ENCODE results near the gene PRSS27. TPM values are rescaled to one million over a fixed set of nuclear protein-coding genes. Genes with fewer than 3 reads are reported as not detected.

The PRSS27 gene
- total RNA-seq, 2 donors from 2014 or later: 0.83 to 1.4 TPM

DNA sequence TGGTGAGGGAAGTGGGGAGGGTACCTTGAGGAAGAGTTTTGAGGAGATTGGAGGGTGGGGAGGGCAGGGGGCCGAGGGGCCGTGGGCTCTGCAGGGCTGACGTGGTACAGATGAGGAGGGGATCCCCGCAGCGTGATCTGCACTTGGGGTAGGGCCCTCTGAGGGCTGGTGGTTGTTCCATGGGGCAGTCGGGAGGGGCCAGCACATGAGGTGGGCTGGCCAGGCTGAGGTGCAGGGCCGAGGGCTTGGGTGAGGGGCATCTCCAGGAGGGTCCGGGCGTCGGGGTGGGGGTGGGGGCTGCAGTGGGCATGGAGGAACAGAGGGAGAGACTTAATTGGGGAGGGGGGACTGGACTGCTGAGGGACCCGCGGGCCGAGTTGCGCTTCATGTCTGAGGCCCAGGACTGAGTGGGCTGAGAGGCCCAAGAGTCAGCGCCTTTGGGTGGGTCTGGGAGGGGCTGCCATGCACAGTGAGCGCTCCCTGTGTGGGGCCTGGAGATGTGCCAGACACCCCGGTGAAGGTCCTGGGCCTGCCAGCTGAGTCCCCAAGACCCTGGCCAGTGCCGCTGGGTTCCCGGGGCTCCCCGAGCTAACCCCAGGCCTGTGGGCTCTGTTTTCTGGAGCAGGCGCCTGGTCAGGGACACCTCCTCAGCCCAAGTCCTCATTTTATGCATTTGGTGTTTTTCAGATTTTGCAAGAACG is 13.3 kb downstream of the PRSS27 start:
- H3K4me3 Mint-ChIP-seq: no peak overlapping the region
- no peak overlapping the region for H3K27ac Mint-ChIP-seq
- H3K4me1 Mint-ChIP-seq: no peaks in the 10 kb centered on the region
- ATAC-seq (no peak), DNase-seq (no peak)
- no peaks in the 10 kb centered on the region for H3K27me3 Mint-ChIP-seq
- H3K36me3 Mint-ChIP-seq (ENCODE audit: low read depth): no peaks in the 10 kb centered on the region
- no peaks in the 10 kb centered on the region for H3K9me3 ChIP-seq (ENCODE audit: control insufficient read depth, low read length, poor library complexity, severe bottlenecking)

DNA sequence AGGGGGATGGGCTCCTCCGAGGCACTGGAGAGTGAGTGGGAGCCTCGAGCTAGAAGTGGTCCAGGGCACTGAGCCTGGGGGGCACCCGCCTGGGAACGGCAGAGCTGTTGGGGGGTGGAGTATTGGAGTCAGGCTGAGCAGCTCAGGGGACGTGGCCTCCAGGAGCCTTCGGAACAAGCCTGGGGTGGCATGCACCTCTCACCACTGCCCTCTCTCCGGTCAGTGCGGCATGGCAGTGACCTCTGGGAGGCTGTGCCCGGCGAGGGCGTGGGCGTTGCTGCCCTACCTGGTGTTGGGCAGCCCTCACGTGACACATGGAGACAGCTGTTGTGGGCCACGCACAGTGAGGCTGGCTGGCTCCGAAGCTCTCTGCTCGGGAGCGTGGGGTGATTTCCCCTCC is 13.9 kb downstream of the PRSS27 start:
- no peak overlapping the region for H3K4me3 Mint-ChIP-seq
- no peaks in the 10 kb centered on the region for H3K4me1 Mint-ChIP-seq
- no peaks in the 10 kb centered on the region for H3K27me3 Mint-ChIP-seq
- DNase-seq (no peak), ATAC-seq (no peak)
- H3K9me3 ChIP-seq (ENCODE audit: control insufficient read depth, low read length, poor library complexity, severe bottlenecking): no peaks in the 10 kb centered on the region
- H3K36me3 Mint-ChIP-seq (ENCODE audit: low read depth): no peaks in the 10 kb centered on the region
- no peak overlapping the region for H3K27ac Mint-ChIP-seq

GRCh38 chr16:2705351-2705750 is 14.7 kb downstream of the PRSS27 start:
- H3K27ac Mint-ChIP-seq: no peak overlapping the region
- no peak for DNase-seq
- H3K9me3 ChIP-seq (ENCODE audit: control insufficient read depth, low read length, poor library complexity, severe bottlenecking): no peaks in the 10 kb centered on the region
- H3K4me1 Mint-ChIP-seq: no peaks in the 10 kb centered on the region
- no peak for ATAC-seq
- no peaks in the 10 kb centered on the region for H3K36me3 Mint-ChIP-seq (ENCODE audit: low read depth)
- no peaks in the 10 kb centered on the region for H3K27me3 Mint-ChIP-seq
- no peak overlapping the region for H3K4me3 Mint-ChIP-seq

DNA sequence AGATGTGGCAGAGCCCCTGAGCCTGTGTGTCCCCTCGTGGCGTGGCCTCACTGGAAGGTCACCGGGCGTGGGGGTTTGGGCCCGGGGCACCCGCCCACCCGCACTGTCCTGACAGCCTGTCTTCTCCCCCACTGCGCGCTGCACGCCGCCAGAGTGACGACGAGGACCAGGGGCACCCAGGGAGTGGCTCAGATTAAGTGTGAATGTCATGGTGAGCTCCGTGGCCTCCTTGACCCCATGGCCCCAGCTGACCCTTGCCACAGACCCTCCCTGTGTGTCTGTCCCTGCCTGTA is 15.1 kb downstream of the PRSS27 start:
- no peaks in the 10 kb centered on the region for H3K4me1 Mint-ChIP-seq
- H3K36me3 Mint-ChIP-seq (ENCODE audit: low read depth): no peaks in the 10 kb centered on the region

GRCh38 chr16:2704166-2704982 is 15.7 kb downstream of the PRSS27 start:
- DNase-seq: no peak
- ATAC-seq: no peak
- H3K4me3 Mint-ChIP-seq: no peak overlapping the region
- no peaks in the 10 kb centered on the region for H3K27me3 Mint-ChIP-seq
- no peaks in the 10 kb centered on the region for H3K4me1 Mint-ChIP-seq
- no peak overlapping the region for H3K27ac Mint-ChIP-seq
- H3K36me3 Mint-ChIP-seq (ENCODE audit: low read depth): no peaks in the 10 kb centered on the region
- no peaks in the 10 kb centered on the region for H3K9me3 ChIP-seq (ENCODE audit: control insufficient read depth, low read length, poor library complexity, severe bottlenecking)

More for the DNA sequence above, 15.1 kb downstream of the PRSS27 start:
- DNase-seq (no peak), ATAC-seq (no peak)
- no peaks in the 10 kb centered on the region for H3K27me3 Mint-ChIP-seq
- H3K27ac Mint-ChIP-seq: no peak overlapping the region
- H3K9me3 ChIP-seq (ENCODE audit: control insufficient read depth, low read length, poor library complexity, severe bottlenecking): no peaks in the 10 kb centered on the region
- H3K4me3 Mint-ChIP-seq: no peak overlapping the region

- no peak overlapping the region for H3K27ac Mint-ChIP-seq
- DNase-seq: no peak
- H3K27me3 Mint-ChIP-seq: no peaks in the 10 kb centered on the region
- H3K4me3 Mint-ChIP-seq: no peak overlapping the region
- H3K36me3 Mint-ChIP-seq (ENCODE audit: low read depth): peaks cover under 1% of the 10 kb centered on the region
- no peaks in the 10 kb centered on the region for H3K4me1 Mint-ChIP-seq
- ATAC-seq: no peak
- no peaks in the 10 kb centered on the region for H3K9me3 ChIP-seq (ENCODE audit: control insufficient read depth, low read length, poor library complexity, severe bottlenecking)
These were observed 16.9 kb downstream of the PRSS27 start for GRCh38 chr16:2702871-2703745.

DNA sequence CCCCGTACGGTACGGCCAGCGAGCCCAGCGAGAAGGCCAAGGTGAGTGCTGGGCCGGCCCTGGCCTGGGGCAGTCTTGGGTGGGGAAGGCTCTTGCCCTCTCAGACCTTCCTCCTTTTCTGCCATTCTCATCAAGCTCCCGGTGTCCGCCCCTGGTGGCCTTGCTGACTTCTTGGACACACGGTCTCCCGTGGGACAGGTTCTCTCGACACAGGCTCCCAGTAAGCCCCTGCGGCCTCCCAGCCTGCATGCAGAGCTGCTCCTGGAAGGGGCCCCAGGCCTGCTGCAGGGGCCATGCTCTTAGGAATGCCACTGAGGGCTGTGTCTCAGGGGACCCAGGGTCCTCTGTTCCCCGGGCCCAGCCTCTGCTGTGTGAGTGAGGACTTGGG is 17.6 kb downstream of the PRSS27 start:
- Mint-ChIP-seq H3K4me1 (no peaks in the 10 kb centered on the region), H3K4me3 (no peak overlapping the region), H3K27ac (no peak overlapping the region), H3K27me3 (no peaks in the 10 kb centered on the region), H3K36me3 (ENCODE audit: low read depth) (peaks cover 2% of the 10 kb centered on the region)
- no peaks in the 10 kb centered on the region for H3K9me3 ChIP-seq (ENCODE audit: control insufficient read depth, low read length, poor library complexity, severe bottlenecking)
- DNase-seq (no peak), ATAC-seq (no peak)

DNA sequence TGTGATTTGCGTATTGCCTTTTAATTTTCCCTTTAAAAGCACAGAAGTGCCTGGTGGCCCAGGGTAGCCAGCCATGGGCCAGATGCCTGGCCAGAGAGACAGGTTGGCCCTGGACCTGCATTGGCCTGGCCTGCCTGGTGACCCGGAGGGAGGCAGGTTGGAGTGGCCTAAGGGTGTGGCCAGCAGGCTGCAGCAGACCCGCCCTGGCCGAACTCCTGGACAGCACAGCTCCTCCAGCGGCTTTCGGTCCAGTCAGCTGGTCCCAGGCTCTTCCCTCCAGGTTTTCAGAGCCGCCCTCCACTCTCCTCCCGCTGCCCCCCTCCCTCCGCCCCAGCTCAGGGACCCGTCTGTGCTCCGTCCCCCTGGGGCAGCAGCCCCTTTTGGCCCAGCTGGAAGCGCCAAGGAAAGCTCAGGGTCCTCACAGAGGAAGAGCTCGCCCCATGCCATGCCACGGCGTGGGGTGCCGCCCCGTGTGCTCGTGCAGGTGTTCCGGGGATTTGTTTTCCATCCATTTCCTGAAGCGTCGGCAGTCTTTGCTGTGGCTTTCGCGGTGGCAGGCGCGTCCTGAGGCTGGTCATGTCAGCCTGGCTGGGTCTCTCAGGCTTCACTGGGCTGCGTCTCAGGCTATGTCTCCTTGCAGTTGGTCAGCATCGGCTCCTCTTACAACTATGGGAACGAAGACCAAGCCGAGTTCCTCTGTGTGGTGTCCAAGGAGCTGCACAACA is 18.1 kb downstream of the PRSS27 start:
- ATAC-seq: no peak
- Mint-ChIP-seq H3K36me3 (ENCODE audit: low read depth) (peaks cover 4% of the 10 kb centered on the region), H3K27ac (no peak overlapping the region), H3K27me3 (no peaks in the 10 kb centered on the region), H3K4me1 (no peaks in the 10 kb centered on the region), H3K4me3 (no peak overlapping the region)
- DNase-seq: no peak
- H3K9me3 ChIP-seq (ENCODE audit: control insufficient read depth, low read length, poor library complexity, severe bottlenecking): no peaks in the 10 kb centered on the region

DNA sequence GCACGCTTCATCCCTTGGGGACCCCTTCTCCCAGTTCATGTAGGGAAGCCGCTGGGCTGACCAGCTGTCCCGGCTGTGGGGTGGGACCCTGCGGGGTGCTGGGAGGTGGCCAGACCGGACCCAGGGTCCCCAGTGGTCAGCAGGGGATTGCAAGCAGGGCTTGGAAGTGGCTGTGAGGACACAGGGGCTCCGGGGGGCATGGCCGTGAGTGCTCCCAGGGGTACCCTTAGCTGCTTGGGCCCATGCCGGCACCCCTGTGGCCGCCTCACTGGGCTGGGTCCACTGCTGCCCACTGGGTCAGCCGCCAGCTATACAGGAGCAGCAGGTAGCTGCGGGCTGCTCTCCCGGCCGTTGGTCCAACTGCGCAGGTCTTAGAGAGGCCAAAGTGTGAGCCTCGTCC is 18.8 kb downstream of the PRSS27 start:
- Mint-ChIP-seq H3K4me1 (peaks cover 3% of the 10 kb centered on the region), H3K4me3 (no peak overlapping the region), H3K27me3 (no peaks in the 10 kb centered on the region), H3K27ac (no peak overlapping the region), H3K36me3 (ENCODE audit: low read depth) (peaks cover 8% of the 10 kb centered on the region)
- DNase-seq: no peak
- no peaks in the 10 kb centered on the region for H3K9me3 ChIP-seq (ENCODE audit: control insufficient read depth, low read length, poor library complexity, severe bottlenecking)
- no peak for ATAC-seq

- no peaks in the 10 kb centered on the region for H3K27me3 Mint-ChIP-seq
- H3K4me3 Mint-ChIP-seq: no peak overlapping the region
- peaks cover 3% of the 10 kb centered on the region for H3K4me1 Mint-ChIP-seq
- peaks cover 8% of the 10 kb centered on the region for H3K36me3 Mint-ChIP-seq (ENCODE audit: low read depth)
- H3K27ac Mint-ChIP-seq: no peak overlapping the region
- ATAC-seq: no peak
- DNase-seq: no peak
- no peaks in the 10 kb centered on the region for H3K9me3 ChIP-seq (ENCODE audit: control insufficient read depth, low read length, poor library complexity, severe bottlenecking)
These were observed 19.2 kb downstream of the PRSS27 start for GRCh38 chr16:2700786-2701185.

DNA sequence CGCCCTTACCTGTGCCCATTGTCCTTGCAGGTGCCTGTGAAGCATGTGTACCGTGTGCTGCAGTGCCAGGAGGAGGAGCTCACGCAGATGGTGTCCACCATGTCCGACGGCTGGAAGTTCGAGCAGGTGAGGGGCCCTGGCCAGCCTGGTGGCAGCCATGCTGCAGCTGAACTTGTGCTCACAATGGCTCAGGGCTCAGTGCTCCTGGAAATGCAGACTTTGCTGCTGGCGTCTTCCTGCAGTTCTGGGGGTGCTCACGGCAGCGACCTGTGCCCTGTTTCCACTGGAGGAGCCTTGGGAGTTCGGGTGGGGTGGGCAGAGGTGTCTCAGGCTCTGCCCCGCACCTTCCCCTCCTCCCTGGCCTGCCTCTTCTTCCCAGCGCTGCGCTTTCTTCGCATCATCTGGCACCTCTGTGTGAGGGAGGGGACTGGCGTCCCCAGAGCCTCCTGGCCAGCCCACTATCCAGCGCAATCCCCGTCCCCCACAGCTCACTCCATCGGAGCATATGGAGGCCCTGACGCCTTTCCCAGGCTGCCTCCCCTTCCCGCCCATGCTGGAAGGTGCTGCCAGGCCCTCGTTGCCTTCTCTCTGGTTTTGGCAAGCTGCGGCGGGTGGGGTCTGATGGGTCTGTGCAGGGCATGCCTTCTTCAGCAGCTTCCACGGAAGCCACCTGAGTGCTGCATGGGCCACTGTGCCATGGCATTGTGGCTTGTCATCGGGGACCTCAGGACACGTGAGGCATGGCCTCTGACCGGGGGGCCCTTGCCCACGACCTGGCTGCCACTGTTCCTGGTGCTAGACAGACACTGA is 20.0 kb downstream of the PRSS27 start:
- DNase-seq (no peak), ATAC-seq (no peak)
- H3K4me1 Mint-ChIP-seq: peaks cover 3% of the 10 kb centered on the region
- H3K4me3 Mint-ChIP-seq: no peak overlapping the region
- no peaks in the 10 kb centered on the region for H3K27me3 Mint-ChIP-seq
- H3K9me3 ChIP-seq (ENCODE audit: control insufficient read depth, low read length, poor library complexity, severe bottlenecking): no peaks in the 10 kb centered on the region
- no peak overlapping the region for H3K27ac Mint-ChIP-seq
- peaks cover 8% of the 10 kb centered on the region for H3K36me3 Mint-ChIP-seq (ENCODE audit: low read depth)

DNA sequence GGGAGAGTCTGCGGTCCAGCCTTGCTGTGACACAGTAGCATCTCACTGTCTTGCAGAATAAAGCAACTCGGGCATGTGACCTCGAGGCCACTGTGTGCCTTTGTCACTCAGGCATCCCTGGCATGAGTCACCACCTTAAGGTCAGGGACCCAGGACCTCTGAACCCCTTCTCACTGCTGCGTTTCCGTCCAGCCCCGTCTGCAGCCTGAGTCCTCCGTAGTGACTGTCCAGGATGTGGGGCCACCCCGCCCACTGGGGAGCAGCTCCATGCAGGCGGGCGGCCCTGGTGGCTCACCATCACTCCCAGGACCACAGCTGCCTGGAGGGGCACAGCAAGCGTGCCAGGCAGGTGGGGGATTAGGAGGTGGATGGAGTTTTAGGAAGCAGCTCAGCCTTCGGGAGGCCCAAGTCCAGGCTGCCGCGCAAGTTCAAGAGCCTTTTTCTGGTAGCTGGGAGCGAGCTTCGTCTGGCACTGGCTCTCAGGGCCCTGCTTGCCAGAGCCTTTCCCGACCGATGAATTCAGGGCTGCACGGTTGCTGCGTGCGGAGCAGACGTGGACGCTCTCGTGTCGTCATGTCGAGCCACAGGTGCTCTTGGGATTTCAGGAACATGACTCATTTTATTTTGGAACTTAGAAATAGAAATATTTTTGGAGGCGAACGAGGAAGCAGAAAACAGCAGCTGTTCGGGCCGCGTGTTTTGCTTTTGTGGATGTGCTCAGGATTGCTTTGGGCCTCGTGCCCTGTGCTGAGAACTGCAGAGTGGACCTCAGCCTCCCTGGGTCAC is 20.9 kb downstream of the PRSS27 start:
- Mint-ChIP-seq H3K27ac (no peak overlapping the region), H3K27me3 (no peaks in the 10 kb centered on the region), H3K36me3 (ENCODE audit: low read depth) (peaks cover 8% of the 10 kb centered on the region), H3K4me1 (peaks cover 3% of the 10 kb centered on the region), H3K4me3 (no peak overlapping the region)
- ATAC-seq: no peak
- no peaks in the 10 kb centered on the region for H3K9me3 ChIP-seq (ENCODE audit: control insufficient read depth, low read length, poor library complexity, severe bottlenecking)
- DNase-seq: no peak

All from T-helper 17 cell (primary cell).